Esophagus squamous epithelium (tissue), 4 donors: ENCODE measurements around the gene CFL1.

Source experiments
- CTCF ChIP-seq, 6 experiments: fragments of 450-650 bp in 4 of 6; fragments of 200-600 bp in 2 of 6; sonication (generic) in 2 of 6; IDR thresholded peaks; one replicate each; pipeline ENCODE4 v1.5.1; 2016 to 2019; ENCODE audit warnings: antibody characterized with exemption in 6 of 6, mild to moderate bottlenecking in 4 of 6, moderate library complexity in 4 of 6
- POLR2A ChIP-seq, 4 donors: fragments of 450-650 bp; IDR thresholded peaks; one replicate each; pipeline ENCODE4 v1.6.1; 2017; ENCODE audit warnings: antibody characterized with exemption in 4 of 4, mild to moderate bottlenecking in 4 of 4, moderate library complexity in 3 of 4

DNA sequence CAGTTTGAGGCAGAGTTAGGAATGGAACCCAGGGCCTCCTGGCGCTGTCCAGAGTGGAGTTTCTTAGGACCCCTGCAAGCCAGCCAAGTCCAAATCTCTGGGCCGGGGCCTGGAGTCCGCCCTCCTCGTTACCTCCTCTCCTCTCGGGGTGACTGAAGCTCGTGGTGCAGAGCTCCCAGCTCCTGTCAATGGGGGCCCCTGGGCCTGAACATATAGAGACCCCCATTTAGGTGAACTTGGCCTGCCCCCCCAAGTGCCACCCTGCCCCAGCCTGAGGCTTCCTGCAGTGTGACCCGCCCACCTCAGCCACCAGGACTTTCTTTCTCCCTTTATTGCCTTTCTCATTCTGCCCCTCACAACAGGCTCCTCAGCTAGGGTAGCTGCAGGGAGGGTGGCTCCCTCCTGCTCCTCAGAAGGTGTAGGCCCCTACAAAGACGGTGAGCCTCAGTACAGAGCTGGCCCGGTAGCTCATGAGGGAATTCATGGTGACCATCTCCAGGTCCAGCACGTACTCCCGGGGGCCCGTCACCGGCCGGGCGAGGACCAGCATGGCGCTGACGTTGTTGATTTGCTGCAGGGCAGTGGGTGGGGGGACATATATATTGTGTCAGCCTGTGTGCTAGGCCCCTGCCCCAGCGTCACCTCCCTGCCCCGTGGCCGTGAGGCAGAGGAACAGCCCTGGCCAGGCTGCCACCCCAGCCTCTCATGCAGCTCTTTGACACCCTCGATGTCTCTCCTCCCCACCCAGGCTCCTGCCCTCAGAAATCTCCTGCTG lies 8.7 kb upstream of the CFL1 start:
- no peak for TF ChIP-seq CTCF (IDR thresholded peaks at IDR 0.05)
- no peak for TF ChIP-seq POLR2A (IDR thresholded peaks at IDR 0.05)
